Type B pancreatic cell (in vitro differentiated cells): ENCODE data around the gene ZNF438. TPM values are rescaled to one million over a fixed set of nuclear protein-coding genes. Genes with fewer than 3 reads are reported as not detected.
"Not testable (repeated sequence)": the region's sequence is repeated elsewhere in the genome, so short reads cannot be mapped to it uniquely, and the experiment has no call there.

Source experiments
- DNase-seq: peaks from one replicate; pipeline ENCODE4 v3.0.0; 2021; ENCODE audit warnings: mixed read lengths; ENCODE audit not compliant: unreplicated experiment; ENCODE audit errors: extremely low spot score
- H3K27ac Mint-ChIP-seq: 2 replicates; pipeline ENCODE4 v1.8.0; 2021; ENCODE audit warnings: mild to moderate bottlenecking, mixed read lengths
- H3K27me3 Mint-ChIP-seq: 2 replicates; pipeline ENCODE4 v1.8.0; 2021; ENCODE audit warnings: mixed read lengths
- H3K36me3 Mint-ChIP-seq: 2 replicates; pipeline ENCODE4 v1.8.0; 2021; ENCODE audit warnings: mixed read lengths
- H3K4me1 Mint-ChIP-seq: one replicate; pipeline ENCODE4 v1.8.0; 2021; ENCODE audit warnings: mixed read lengths; ENCODE audit not compliant: unreplicated experiment
- H3K4me3 Mint-ChIP-seq: 2 replicates; pipeline ENCODE4 v1.8.0; 2021; ENCODE audit warnings: mild to moderate bottlenecking, mixed read lengths
- H3K9me3 Mint-ChIP-seq: 2 replicates; pipeline ENCODE4 v1.8.0; 2021; ENCODE audit warnings: mixed read lengths
- total RNA-seq: library from RNA; stranded (reverse); gene quantifications from 2 replicates; pipeline ENCODE4 v1.2.1, GENCODE V29; 2021; ENCODE audit warnings: low replicate concordance
- TF ChIP-seq, protein P1 (sequence below): fragments of 200-600 bp; sonication (generic); conservative IDR thresholded peaks from 2 replicates; pipeline ENCODE4 v1.5.0; 2021; ENCODE audit warnings: antibody characterized with exemption, mild to moderate bottlenecking

The ZNF438 gene
- total RNA-seq, 1 donor from 2014 or later = 3.7 TPM

DNA sequence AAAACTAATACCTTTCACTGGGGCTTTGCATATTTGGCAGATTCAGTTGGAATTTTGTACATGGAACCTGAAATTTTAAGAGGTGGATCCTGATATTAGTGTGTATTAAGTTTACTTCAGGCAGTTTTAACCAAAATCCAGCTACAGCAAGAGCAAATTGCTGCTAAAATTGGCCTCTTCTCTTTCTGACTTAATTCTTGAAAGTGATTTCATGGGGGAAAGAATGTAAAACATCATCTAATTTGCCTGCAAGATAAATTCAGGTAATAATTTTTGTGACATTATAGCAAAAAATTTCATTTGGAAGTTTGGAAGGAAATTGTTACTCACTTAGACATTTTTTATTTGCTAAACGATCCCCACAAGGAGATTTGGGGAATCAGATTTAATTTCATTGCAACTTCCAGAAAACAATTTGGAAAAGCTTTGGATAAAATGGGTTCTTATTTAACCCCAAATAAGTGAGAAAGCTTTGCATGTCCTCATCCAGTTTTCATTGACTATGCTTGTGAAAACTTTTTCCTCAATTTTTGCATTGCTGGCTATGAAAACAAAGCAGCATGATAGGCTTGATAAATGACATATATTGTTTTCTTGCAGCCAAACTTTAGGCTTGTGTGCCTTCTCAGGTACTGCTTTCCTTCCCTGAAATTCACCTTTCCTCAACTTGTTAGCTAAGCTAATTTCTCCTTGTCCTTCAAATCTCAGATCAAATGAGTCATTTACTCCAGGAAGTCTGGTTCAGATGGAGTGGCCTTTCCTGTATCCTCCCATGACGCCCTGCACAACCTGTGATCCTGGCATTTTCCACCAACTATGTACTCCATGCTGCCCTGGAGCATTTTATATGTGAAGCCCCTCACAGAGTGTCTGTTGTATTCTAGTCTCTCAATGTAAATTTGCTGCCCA is 27.4 kb upstream of the ZNF438 start:
- H3K27me3 Mint-ChIP-seq = no peaks in the 10 kb centered on the region
- H3K27ac Mint-ChIP-seq = no peak overlapping the region
- DNase-seq = no peak
- peaks cover 18% of the 10 kb centered on the region for H3K4me1 Mint-ChIP-seq
- TF ChIP-seq, protein P1, sequence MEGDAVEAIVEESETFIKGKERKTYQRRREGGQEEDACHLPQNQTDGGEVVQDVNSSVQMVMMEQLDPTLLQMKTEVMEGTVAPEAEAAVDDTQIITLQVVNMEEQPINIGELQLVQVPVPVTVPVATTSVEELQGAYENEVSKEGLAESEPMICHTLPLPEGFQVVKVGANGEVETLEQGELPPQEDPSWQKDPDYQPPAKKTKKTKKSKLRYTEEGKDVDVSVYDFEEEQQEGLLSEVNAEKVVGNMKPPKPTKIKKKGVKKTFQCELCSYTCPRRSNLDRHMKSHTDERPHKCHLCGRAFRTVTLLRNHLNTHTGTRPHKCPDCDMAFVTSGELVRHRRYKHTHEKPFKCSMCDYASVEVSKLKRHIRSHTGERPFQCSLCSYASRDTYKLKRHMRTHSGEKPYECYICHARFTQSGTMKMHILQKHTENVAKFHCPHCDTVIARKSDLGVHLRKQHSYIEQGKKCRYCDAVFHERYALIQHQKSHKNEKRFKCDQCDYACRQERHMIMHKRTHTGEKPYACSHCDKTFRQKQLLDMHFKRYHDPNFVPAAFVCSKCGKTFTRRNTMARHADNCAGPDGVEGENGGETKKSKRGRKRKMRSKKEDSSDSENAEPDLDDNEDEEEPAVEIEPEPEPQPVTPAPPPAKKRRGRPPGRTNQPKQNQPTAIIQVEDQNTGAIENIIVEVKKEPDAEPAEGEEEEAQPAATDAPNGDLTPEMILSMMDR = no peak
- no peak overlapping the region for H3K4me3 Mint-ChIP-seq
- peaks cover 4% of the 10 kb centered on the region for H3K9me3 Mint-ChIP-seq
- H3K36me3 Mint-ChIP-seq = no peaks in the 10 kb centered on the region

DNA sequence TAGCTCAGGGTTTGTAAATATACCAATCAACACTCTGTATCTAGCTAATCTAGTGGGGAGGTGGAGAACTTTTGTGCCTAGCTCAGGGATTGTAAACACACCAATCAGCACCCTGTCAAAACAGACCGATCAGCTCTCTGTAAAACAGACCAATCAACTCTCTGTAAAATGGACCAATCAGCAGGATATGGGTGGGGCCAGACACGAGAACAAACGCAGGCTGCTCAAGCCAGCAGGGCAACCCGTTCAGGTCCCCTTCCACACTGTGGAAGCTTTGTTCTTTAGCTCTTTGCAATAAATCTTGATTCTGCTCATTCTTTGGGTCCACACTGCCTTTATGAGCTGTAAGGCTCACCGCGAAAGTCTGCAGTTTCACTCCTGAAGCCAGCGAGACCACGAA is 25.0 kb upstream of the ZNF438 start:
- not testable (repeated sequence) for H3K9me3 Mint-ChIP-seq, H3K4me3 Mint-ChIP-seq, DNase-seq, H3K27ac Mint-ChIP-seq, H3K27me3 Mint-ChIP-seq, H3K4me1 Mint-ChIP-seq, H3K36me3 Mint-ChIP-seq

DNA sequence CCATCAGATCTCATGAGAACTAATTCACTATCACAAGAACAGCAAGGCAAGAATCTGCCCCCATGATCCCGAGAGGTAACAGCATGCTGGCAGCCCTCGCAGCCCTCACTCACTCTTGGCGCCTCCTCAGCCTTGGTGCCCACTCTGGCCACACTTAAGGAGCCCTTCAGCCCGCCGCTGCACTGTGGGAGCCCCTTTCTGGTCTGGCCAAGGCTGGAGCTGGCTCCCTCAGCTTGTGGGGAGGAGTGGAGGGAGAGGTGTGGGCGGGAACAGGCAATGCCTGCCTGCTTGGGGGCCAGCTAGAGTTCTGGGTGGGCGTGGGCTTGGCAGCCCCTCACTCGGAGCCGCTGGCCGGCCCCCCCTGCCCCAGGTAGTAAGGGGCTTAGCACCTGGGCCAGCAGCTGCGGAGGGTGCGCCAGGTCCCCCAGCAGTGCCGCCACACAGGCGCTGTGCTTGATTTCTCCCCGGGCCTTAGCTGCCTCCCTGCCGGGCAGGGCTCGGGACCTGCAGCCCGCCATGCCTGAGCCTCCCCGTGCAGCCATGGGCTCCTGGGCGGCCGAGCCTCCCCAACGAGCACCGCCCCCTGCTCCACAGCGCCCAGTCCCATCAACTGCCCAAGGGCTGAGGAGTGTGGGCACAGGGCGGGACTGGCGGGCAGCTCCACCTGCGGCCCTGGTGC is 24.0 kb upstream of the ZNF438 start:
- Mint-ChIP-seq H3K36me3 (no peaks in the 10 kb centered on the region), H3K4me1 (peaks cover 6% of the 10 kb centered on the region), H3K27me3 (no peaks in the 10 kb centered on the region), H3K4me3 (no peak overlapping the region), H3K9me3 (peaks cover 4% of the 10 kb centered on the region), H3K27ac (no peak overlapping the region)
- no peak for DNase-seq
- TF ChIP-seq, protein P1 = no peak

DNA sequence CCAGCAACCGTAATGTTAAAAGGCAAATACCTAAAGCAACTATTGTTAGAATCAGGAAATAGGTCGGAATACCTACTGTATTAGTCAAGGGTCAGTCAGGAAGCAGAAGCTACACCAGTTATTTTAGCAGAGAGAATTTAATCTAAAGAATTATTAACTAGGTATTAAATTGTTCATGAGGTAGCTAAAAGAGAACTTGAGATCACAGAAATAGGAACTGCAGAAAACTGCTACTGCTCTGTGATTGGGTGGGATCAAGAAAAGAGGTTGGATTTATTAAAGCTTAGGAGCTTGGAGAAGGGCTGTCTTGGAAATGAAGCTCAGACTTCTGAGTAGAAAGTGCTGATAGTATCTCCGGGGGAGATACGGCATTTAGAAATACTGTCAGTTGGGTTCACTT is 20.0 kb upstream of the ZNF438 start:
- no peaks in the 10 kb centered on the region for H3K27me3 Mint-ChIP-seq
- no peaks in the 10 kb centered on the region for H3K4me1 Mint-ChIP-seq
- no peak overlapping the region for H3K27ac Mint-ChIP-seq
- DNase-seq = no peak
- H3K9me3 Mint-ChIP-seq = peaks cover 8% of the 10 kb centered on the region
- H3K4me3 Mint-ChIP-seq = no peak overlapping the region
- H3K36me3 Mint-ChIP-seq = no peaks in the 10 kb centered on the region
- TF ChIP-seq, protein P1 = no peak

DNA sequence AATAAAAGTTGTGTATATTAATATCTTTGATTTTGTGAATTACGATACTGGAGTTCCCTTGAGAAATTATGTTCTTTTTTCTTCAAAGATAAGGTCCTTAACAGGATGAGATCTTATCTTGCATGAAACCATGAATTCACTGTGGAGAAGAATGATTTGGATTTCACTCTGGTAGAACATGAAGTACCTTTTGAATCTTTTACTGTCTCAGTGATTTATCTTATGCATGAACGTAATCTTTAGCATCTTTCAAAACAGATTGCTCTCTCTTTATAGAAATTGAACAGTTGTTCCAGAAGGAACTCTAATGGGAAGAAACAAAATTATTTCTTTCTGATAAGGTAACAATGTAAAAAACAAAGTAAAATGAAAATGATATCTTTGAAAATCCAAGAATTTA is 11.0 kb upstream of the ZNF438 start:
- peaks cover 14% of the 10 kb centered on the region for H3K9me3 Mint-ChIP-seq
- no peak overlapping the region for H3K27ac Mint-ChIP-seq
- no peaks in the 10 kb centered on the region for H3K27me3 Mint-ChIP-seq
- no peaks in the 10 kb centered on the region for H3K36me3 Mint-ChIP-seq
- DNase-seq = no peak
- peaks cover 4% of the 10 kb centered on the region for H3K4me1 Mint-ChIP-seq
- TF ChIP-seq, protein P1 = no peak
- H3K4me3 Mint-ChIP-seq = no peak overlapping the region

DNA sequence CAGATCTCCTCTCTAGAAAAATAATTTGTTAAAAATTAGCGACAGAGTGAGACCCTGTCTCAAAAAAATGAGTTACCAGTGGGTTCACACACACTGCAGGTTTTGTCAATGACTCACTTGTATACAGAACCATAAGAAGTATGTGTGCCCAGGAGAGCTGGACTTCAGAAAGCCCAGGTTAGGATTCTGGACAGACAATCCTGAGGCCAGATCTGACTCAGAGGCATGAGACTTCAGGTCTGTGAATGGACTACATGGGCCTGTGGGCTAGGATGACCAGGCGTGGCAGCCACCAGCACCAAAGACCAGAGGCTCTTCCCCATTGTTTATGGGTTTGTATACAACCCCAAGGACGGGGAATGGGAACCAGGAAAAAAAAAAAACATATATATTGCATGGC is 9.3 kb upstream of the ZNF438 start:
- DNase-seq = no peak
- TF ChIP-seq, protein P1 = no peak
- Mint-ChIP-seq H3K36me3 (no peaks in the 10 kb centered on the region), H3K4me3 (no peak overlapping the region), H3K4me1 (peaks cover 10% of the 10 kb centered on the region), H3K9me3 (peaks cover 9% of the 10 kb centered on the region), H3K27me3 (no peaks in the 10 kb centered on the region), H3K27ac (no peak overlapping the region)

DNA sequence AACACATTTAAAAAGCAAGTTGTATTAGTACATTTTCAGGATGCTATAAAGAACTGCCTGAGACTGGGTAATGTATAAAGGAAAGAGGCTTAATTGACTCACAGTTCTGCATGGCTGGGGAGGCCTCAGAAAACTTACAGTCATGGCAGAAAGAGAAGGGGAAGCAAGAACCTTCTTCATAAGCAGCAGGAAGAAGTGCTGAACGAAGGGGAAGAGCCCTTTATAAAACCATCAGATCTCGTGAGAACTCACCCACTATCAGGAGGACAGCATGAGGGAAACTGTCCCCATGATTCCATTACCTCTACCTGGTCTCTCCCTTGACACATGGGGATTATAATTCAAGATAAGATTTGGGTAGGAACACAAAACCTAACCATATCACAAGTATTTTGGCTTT is 7.3 kb upstream of the ZNF438 start:
- peaks cover 20% of the 10 kb centered on the region for H3K4me1 Mint-ChIP-seq
- H3K27me3 Mint-ChIP-seq, H3K4me3 Mint-ChIP-seq, H3K36me3 Mint-ChIP-seq, DNase-seq, H3K27ac Mint-ChIP-seq, H3K9me3 Mint-ChIP-seq: not testable (repeated sequence)
